ENCODE results near the gene PTPRN2.

- TF ChIP-seq, protein P1, sequence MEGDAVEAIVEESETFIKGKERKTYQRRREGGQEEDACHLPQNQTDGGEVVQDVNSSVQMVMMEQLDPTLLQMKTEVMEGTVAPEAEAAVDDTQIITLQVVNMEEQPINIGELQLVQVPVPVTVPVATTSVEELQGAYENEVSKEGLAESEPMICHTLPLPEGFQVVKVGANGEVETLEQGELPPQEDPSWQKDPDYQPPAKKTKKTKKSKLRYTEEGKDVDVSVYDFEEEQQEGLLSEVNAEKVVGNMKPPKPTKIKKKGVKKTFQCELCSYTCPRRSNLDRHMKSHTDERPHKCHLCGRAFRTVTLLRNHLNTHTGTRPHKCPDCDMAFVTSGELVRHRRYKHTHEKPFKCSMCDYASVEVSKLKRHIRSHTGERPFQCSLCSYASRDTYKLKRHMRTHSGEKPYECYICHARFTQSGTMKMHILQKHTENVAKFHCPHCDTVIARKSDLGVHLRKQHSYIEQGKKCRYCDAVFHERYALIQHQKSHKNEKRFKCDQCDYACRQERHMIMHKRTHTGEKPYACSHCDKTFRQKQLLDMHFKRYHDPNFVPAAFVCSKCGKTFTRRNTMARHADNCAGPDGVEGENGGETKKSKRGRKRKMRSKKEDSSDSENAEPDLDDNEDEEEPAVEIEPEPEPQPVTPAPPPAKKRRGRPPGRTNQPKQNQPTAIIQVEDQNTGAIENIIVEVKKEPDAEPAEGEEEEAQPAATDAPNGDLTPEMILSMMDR (IDR thresholded peaks at IDR 0.05; ENCODE audit: extremely low read depth in 1 of 2, insufficient read depth in 1 of 2, low read depth in 1 of 2, low read length in 2 of 2): no peak
- TF ChIP-seq POLR2AphosphoS5 (IDR thresholded peaks at IDR 0.05; ENCODE audit: insufficient read depth, low read depth, low read length) (no peak), FOS (IDR thresholded peaks at IDR 0.05; ENCODE audit: borderline replicate concordance, insufficient read depth, low read length) (no peak)
Measured at GRCh38 chr7:158112571-158113320, 474.9 kb downstream of the PTPRN2 start.

Data from endothelial cell of umbilical vein (primary cell).